Omental fat pad (tissue), 4 donors: ENCODE data around the gene LRRN1. TPM values are rescaled to one million over a fixed set of nuclear protein-coding genes. Genes with fewer than 3 reads are reported as not detected.

ENCODE experiments used
- ATAC-seq: fragments of 150-250 bp; one replicate; pipeline ENCODE4 v1.9.1; 2016; ENCODE audit warnings: mild to moderate bottlenecking, moderate library complexity; ENCODE audit not compliant: low FRiP score
- DNase-seq: peaks from one replicate; pipeline ENCODE4 v3.0.0-alpha.2; 2019; ENCODE audit warnings: low spot score
- total RNA-seq, 4 donors: library from RNA; depleted of rRNA; stranded (reverse); fragments of >200 nt; gene quantifications; one replicate each; pipeline ENCODE4 v1.1.0, GENCODE V29; 2016
- TF ChIP-seq, protein P1 (sequence below), 3 donors: fragments of 450-650 bp; IDR thresholded peaks; one replicate each; pipeline ENCODE4 v1.5.1; 2016 to 2017; ENCODE audit warnings: antibody characterized with exemption in 3 of 3, mild to moderate bottlenecking in 3 of 3, moderate library complexity in 2 of 3

The LRRN1 gene
- total RNA-seq, 4 donors from 2014 or later, result 0.32 to 4.7 (median 1.2) TPM

DNA sequence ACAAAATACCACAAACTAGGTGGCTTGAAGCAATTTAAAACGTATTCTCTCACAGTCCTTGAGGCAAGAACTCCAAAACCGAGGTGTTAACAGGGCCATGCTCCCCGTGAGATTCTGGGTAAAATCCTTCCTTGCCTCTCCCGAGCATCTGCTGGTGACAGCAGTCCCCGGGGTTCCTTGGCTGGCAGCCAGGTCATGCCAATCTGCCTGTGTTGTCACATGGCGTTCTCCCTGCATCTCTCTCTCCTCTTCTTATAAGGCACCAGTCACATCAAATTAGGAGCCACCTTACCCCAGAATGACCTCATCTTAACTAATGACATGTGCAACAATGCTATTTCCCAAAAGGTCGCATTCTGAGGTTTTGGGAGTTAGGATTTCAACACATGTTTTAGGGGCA is 26.3 kb upstream of the LRRN1 start:
- TF ChIP-seq, protein P1, sequence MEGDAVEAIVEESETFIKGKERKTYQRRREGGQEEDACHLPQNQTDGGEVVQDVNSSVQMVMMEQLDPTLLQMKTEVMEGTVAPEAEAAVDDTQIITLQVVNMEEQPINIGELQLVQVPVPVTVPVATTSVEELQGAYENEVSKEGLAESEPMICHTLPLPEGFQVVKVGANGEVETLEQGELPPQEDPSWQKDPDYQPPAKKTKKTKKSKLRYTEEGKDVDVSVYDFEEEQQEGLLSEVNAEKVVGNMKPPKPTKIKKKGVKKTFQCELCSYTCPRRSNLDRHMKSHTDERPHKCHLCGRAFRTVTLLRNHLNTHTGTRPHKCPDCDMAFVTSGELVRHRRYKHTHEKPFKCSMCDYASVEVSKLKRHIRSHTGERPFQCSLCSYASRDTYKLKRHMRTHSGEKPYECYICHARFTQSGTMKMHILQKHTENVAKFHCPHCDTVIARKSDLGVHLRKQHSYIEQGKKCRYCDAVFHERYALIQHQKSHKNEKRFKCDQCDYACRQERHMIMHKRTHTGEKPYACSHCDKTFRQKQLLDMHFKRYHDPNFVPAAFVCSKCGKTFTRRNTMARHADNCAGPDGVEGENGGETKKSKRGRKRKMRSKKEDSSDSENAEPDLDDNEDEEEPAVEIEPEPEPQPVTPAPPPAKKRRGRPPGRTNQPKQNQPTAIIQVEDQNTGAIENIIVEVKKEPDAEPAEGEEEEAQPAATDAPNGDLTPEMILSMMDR (IDR thresholded peaks at IDR 0.05), result no peak
- DNase-seq (no peak), ATAC-seq (no peak)

DNA sequence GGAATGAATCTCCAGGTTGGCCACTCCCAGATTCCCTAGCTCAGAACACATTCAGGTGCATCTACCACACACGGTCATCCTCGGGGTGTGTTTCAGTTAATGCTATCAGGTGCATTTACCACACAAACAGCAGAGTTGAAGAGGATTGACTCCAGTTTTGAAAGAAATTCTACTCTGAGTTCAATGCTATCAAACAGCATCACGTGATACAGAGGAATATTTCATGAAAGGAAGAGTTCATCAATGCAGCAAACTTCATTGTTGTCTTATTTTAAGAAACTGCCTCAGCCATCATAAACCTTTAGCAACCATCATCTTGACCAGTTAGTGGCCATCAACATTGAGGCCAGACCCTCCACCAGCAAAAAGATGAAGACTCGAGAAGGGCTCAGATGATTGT is 22.6 kb upstream of the LRRN1 start:
- ATAC-seq (no peak), DNase-seq (no peak)
- TF ChIP-seq, protein P1 (IDR thresholded peaks at IDR 0.05), result no peak

DNA sequence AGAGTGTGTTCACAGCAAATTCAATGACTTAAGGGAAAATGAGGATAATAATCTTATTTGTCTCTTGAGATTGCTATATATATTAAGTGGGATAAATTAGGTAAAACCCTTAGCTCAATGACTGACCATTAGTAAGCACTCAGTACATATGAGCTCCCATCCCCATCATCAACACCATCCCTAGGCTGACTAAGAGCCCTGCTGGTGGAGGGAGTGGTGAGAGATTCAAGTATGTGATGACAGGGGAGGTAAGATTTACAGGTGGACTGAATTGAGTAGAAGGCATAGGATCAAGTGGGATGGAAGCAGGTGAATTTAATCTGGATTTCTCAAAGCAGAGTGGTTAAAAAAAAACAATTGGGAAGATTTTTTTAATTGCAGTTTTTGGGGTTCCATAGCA is 21.0 kb upstream of the LRRN1 start:
- DNase-seq (no peak), ATAC-seq (no peak)
- TF ChIP-seq, protein P1 (IDR thresholded peaks at IDR 0.05), result no peak

DNA sequence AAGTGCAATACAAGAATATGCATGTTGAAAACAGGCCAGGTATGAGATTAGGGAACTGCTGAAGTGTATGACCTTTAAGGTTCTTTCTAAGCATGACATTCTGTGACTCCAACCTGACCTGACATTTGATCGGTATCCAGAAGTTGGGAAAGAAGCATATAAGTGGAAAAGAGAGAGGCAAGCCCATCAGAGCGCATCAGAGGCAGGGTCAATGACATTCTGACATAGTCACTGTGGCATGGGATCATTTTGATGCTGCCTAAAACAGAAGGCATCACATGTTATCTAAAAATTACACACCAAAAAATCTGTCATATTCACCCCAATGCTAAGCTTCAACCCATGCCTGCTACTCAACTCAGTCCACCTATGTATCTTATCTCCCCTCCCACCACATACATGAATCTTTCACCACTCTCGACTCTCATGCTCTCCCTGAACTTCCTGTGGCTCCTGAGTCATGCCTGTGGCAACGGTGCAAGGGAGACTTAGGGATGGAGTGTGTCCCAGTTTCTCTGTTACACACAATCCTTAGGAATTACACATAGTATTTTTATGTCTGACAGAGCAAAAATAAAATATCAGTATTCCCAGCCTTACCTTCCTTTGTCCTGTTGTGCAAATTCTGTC is 20.5 kb upstream of the LRRN1 start:
- TF ChIP-seq, protein P1 (IDR thresholded peaks at IDR 0.05), result no peak
- DNase-seq (no peak), ATAC-seq (no peak)

DNA sequence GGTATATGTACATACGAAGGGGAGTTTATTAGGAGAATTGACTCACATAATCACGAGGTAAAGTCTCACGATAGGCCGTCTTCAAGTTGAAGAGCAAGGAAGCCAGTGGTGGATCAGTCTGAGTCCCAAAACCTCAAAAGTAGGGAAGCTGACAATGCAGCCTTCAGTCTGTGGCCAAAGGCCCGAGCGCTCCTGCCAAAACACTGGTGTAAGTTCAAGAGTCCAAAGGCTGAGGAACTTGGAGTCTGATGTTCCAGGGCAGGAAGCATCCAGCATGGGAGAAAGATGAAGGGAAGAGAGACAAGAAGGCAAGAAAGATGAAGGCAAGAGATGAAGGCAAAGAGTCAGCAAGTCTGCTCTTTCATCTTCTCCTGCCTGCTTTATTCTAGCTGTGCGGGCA is 16.8 kb upstream of the LRRN1 start:
- no peak for ATAC-seq
- DNase-seq, result no peak
- TF ChIP-seq, protein P1 (IDR thresholded peaks at IDR 0.05), result no peak

DNA sequence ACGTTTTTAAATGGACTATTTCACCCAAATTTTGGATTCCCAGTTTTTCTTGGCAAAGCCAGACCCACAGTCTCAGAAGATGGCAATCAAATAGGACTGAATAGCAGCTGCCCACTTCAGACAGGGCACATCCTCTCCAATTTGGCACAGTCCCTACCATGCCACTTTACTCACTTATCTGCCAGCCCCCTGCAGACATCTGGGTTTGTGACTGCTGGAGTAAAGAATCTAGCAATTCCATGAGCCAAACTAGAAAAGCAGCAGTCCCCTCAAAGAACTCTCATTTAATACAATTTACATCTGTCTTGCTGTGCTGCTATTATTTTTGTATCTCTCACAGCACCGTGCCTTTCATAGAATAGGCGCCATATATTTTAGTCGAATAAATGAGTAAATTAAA is 16.0 kb upstream of the LRRN1 start:
- no peak for ATAC-seq

DNA sequence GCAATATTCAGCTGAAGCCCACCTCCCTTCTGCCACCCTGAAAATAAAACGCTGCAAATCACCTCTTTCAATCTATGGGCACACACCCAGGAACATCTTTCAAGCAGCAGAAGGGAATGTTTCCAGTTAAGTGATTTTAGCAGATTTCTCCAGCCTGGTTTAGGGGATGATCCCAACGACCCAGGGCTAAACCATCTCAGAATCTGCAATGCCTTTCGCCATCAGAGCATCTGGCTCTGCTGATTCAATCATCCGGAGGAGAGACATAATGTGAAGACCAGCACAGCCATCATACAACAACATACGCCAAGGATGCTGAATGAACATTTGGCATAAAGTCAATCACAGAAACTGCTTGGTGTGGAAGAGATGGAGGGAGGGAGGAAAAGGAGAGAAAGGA is 15.5 kb upstream of the LRRN1 start:
- DNase-seq (no peak), ATAC-seq (no peak)
- TF ChIP-seq, protein P1 (IDR thresholded peaks at IDR 0.05), result no peak

More for the DNA sequence above, 16.0 kb upstream of the LRRN1 start:
- TF ChIP-seq, protein P1 (IDR thresholded peaks at IDR 0.05), result no peak
- DNase-seq, result no peak
